Fibroblast of pulmonary artery (primary cell): ENCODE results near the gene MYH11.

ENCODE experiments used
- DNase-seq: peaks from one replicate; pipeline ENCODE4 v3.0.0-alpha.2; 2010; ENCODE audit warnings: low read depth
- H3K4me3 ChIP-seq: replicated peaks from 2 replicates; pipeline ENCODE4 v1.5.1; 2011; ENCODE audit warnings: low read depth, mild to moderate bottlenecking, control low read depth, low read length, moderate library complexity
- TF ChIP-seq, protein P1 (sequence below): IDR thresholded peaks from 2 replicates; pipeline ENCODE4 v1.5.1; 2011; ENCODE audit warnings: mild to moderate bottlenecking, control low read depth, low read length, inconsistent platforms; ENCODE audit errors: missing control alignments

MYH11 gene

GRCh38 chr16:15757630-15758251 lies 99.1 kb downstream of the MYH11 start:
- TF ChIP-seq, protein P1, sequence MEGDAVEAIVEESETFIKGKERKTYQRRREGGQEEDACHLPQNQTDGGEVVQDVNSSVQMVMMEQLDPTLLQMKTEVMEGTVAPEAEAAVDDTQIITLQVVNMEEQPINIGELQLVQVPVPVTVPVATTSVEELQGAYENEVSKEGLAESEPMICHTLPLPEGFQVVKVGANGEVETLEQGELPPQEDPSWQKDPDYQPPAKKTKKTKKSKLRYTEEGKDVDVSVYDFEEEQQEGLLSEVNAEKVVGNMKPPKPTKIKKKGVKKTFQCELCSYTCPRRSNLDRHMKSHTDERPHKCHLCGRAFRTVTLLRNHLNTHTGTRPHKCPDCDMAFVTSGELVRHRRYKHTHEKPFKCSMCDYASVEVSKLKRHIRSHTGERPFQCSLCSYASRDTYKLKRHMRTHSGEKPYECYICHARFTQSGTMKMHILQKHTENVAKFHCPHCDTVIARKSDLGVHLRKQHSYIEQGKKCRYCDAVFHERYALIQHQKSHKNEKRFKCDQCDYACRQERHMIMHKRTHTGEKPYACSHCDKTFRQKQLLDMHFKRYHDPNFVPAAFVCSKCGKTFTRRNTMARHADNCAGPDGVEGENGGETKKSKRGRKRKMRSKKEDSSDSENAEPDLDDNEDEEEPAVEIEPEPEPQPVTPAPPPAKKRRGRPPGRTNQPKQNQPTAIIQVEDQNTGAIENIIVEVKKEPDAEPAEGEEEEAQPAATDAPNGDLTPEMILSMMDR, result no peak
- DNase-seq, result no peak
- H3K4me3 ChIP-seq, result no peak overlapping the region

DNA sequence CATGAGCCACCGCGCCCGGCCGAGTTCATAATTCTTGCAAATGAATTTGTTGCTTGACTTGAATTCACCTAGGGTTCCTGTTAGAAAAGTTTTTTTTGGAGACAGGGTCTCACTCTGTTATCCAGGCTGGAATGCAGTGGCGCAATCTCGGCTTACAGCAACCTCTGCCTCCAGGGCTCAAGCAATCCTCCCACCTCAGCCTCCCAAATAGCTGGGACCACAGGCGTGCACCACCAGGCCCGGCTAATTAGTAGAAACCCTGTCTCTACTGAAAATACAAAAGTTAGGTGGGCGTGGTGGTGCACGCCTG lies 99.8 kb downstream of the MYH11 start:
- TF ChIP-seq, protein P1, result no peak
- no peak overlapping the region for H3K4me3 ChIP-seq
- DNase-seq, result no peak

DNA sequence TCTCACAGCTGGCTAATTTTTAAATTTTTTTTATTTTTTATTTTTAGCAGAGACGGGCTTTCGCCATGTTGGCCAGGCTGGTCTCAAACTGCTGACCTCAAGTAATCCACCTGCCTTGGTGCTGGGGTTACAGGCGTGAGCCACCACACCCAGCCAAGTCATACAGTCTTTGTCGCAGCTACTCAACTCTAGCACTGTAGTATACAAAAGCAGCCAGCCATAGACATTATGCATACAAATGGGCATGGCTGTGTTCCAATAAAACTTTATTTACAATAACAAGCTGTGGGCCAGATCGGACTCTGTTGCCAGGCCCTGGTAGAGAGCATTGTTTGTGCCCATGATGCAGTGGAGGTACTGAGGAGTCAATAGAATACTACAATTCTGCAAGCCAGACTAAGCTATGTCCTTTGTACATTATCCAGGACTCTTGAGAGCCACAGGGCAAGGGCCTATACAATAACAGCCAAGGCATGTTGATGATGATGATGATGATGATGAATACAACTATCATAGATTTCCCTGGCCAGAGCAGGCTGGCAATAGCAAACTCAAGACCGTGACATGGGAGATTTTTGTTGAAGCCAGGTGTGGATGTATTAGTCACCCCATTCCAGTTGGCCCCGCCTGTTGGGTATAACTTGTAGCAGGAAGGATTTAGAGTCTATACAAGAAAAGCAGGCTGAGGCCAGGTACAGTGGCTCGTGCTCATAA lies 101.8 kb downstream of the MYH11 start:
- no peak for DNase-seq
- TF ChIP-seq, protein P1, result no peak

GRCh38 chr16:15752717-15753488 lies 103.9 kb downstream of the MYH11 start:
- DNase-seq, result no peak
- H3K4me3 ChIP-seq, result no peak overlapping the region
- TF ChIP-seq, protein P1, result no peak

More for the DNA sequence above, 101.8 kb downstream of the MYH11 start:
- no peak overlapping the region for H3K4me3 ChIP-seq

- no peak for DNase-seq
- TF ChIP-seq, protein P1, result no peak
Observed at GRCh38 chr16:15751940-15752339, 104.9 kb downstream of the MYH11 start.

GRCh38 chr16:15749985-15750384 lies 106.8 kb downstream of the MYH11 start:
- DNase-seq, result no peak

More at GRCh38 chr16:15751940-15752339, 104.9 kb downstream of the MYH11 start:
- no peak overlapping the region for H3K4me3 ChIP-seq

More at GRCh38 chr16:15749985-15750384, 106.8 kb downstream of the MYH11 start:
- no peak overlapping the region for H3K4me3 ChIP-seq
- TF ChIP-seq, protein P1, result no peak
